Fibroblast of mammary gland (primary cell): Measurements from ENCODE around the gene PREX1.
"Not testable (repeated sequence)": the region's sequence is repeated elsewhere in the genome, so short reads cannot be mapped to it uniquely, and the experiment has no call there.

Experiments
- DNase-seq: peaks from one replicate; pipeline ENCODE4 v3.0.0-alpha.2; 2010; ENCODE audit warnings: low read depth
- H3K4me3 ChIP-seq: 2 replicates; pipeline ENCODE4 v1.5.1; 2011; ENCODE audit warnings: low read depth, mild to moderate bottlenecking, low read length, moderate library complexity; ENCODE audit not compliant: control insufficient read depth
- TF ChIP-seq, protein P1 (sequence below): conservative IDR thresholded peaks from 2 replicates; pipeline ENCODE4 v1.5.1; 2011; ENCODE audit warnings: low read depth, low read length, inconsistent platforms; ENCODE audit not compliant: control insufficient read depth, insufficient read depth

PREX1 gene, protein sequence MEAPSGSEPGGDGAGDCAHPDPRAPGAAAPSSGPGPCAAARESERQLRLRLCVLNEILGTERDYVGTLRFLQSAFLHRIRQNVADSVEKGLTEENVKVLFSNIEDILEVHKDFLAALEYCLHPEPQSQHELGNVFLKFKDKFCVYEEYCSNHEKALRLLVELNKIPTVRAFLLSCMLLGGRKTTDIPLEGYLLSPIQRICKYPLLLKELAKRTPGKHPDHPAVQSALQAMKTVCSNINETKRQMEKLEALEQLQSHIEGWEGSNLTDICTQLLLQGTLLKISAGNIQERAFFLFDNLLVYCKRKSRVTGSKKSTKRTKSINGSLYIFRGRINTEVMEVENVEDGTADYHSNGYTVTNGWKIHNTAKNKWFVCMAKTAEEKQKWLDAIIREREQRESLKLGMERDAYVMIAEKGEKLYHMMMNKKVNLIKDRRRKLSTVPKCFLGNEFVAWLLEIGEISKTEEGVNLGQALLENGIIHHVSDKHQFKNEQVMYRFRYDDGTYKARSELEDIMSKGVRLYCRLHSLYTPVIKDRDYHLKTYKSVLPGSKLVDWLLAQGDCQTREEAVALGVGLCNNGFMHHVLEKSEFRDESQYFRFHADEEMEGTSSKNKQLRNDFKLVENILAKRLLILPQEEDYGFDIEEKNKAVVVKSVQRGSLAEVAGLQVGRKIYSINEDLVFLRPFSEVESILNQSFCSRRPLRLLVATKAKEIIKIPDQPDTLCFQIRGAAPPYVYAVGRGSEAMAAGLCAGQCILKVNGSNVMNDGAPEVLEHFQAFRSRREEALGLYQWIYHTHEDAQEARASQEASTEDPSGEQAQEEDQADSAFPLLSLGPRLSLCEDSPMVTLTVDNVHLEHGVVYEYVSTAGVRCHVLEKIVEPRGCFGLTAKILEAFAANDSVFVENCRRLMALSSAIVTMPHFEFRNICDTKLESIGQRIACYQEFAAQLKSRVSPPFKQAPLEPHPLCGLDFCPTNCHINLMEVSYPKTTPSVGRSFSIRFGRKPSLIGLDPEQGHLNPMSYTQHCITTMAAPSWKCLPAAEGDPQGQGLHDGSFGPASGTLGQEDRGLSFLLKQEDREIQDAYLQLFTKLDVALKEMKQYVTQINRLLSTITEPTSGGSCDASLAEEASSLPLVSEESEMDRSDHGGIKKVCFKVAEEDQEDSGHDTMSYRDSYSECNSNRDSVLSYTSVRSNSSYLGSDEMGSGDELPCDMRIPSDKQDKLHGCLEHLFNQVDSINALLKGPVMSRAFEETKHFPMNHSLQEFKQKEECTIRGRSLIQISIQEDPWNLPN (N-terminal part only)

DNA sequence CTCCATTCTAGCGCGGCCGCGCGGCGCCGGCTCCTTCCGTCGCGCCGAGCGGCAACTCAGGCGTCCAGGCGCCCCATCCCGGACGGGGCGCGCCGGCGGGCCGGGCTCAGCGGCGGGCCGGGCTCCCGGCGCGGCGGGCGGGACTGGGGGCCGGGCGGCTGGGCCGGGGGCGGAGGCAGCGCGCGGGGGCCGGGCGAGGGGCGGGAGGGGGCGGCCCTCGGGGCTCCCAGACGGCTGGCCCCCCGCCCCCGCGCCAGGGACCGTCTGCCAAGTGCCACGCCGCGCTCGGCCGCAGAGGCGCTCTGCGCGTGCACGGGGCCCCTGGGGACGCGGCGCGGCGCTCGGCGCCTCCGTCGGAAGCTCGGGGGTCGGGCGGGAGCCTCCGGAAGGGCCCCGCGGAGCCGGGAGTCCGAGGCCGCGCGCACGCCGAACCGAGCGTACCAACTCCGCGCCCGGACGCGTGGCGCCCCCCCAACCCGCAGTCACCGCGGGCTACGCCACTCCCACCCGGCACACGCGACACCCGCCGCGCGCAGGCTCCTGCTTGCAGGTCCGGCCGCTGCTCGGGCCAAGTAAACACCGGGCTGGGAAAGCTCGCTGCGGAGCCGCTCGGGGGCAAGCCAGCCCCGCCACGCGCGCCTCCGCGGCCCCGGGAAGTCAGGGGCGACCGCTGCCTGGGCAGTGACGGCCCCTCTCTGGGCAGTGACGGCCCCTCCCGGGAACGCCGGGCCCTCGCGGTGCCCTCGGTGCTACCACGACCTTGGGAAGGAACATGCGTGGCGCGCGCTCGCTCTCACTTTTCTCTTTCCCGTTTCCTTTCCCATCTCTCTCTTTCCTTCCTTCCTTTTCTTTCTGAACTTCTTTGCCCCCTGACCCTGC is at the start of gene PREX1:
Gene PREX1, minus strand, starts transcription at position 145 of the 879 bp plus-strand sequence. Its CDS starts 139 bp downstream, at position 6.
- H3K4me3 ChIP-seq: peak within 1 kb of the TSS; percentile 36
- DNase-seq: peak; percentile 32
- TF ChIP-seq, protein P1, sequence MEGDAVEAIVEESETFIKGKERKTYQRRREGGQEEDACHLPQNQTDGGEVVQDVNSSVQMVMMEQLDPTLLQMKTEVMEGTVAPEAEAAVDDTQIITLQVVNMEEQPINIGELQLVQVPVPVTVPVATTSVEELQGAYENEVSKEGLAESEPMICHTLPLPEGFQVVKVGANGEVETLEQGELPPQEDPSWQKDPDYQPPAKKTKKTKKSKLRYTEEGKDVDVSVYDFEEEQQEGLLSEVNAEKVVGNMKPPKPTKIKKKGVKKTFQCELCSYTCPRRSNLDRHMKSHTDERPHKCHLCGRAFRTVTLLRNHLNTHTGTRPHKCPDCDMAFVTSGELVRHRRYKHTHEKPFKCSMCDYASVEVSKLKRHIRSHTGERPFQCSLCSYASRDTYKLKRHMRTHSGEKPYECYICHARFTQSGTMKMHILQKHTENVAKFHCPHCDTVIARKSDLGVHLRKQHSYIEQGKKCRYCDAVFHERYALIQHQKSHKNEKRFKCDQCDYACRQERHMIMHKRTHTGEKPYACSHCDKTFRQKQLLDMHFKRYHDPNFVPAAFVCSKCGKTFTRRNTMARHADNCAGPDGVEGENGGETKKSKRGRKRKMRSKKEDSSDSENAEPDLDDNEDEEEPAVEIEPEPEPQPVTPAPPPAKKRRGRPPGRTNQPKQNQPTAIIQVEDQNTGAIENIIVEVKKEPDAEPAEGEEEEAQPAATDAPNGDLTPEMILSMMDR: no peak

GRCh38 chr20:48877304-48877703 is 49.5 kb upstream of the PREX1 start:
- H3K4me3 ChIP-seq: no peak overlapping the region
- TF ChIP-seq, protein P1: no peak
- DNase-seq: no peak

GRCh38 chr20:48875914-48876240 is 48.1 kb upstream of the PREX1 start:
- H3K4me3 ChIP-seq: no peak overlapping the region
- TF ChIP-seq, protein P1: no peak
- peak; percentile 81 for DNase-seq

DNA sequence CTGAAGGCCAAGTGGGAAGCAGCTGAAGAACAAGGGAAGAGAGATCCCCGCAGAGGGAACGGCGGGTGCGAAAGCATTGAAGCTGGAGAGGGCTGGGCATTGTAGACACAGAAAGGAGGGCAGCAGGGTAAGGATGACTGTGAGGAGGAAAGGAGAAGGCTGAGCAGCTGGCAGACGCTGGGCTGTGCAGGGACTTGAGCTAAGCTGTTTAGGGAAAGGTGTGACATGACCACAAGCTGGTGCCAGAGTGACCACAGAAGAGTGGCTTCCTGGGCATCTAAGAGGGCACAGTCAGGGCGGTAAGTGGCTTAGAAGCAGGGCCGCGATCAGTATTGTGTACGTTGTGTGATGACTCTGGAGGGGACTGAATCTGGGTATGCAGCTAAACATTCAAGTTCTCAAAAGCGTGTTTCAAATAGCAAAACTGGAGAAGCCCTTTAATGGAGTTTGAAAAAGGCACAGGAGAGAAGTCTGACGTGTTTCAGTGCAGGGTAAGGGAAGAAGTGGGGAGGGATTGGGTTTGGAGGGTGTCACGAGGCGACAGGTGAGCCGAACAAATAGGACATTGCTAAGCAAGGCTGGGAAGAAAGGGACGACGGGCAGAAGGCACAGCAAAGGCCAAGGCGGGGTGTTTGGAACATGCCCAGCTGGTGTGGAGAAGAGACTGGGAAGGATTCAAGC is 47.6 kb upstream of the PREX1 start:
- TF ChIP-seq, protein P1: no peak
- no peak overlapping the region for H3K4me3 ChIP-seq
- DNase-seq: no peak

GRCh38 chr20:48869442-48869841 is 41.6 kb upstream of the PREX1 start:
- H3K4me3 ChIP-seq, DNase-seq: not testable (repeated sequence)

DNA sequence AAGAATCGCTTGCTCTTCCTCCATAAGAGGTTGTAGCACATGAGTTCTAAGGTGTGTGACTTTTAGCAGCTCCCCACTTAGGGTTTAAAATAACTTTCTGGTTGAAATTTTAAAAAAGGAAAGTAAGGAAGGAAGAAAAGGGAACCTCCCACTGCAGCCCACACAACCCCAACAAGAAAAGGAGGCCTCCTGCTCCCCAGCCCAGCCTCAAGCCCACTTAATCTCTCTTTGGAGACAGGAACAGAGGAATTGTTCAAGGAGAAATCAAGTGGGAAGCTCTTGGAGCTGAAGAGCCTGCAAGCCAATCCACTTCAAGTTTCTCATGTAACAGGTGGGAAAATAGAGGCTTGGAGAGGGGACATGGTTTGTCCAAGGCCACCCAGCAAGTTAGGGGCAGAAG is 39.1 kb upstream of the PREX1 start:
- no peak for DNase-seq
- TF ChIP-seq, protein P1: no peak
- H3K4me3 ChIP-seq: no peak overlapping the region
